NCI-H460 (cell line): ENCODE data around the gene SLC8B1. TPM values are rescaled to one million over a fixed set of nuclear protein-coding genes. Genes with fewer than 3 reads are reported as not detected.

Experiments
- DNase-seq: peaks from one replicate; pipeline ENCODE4 v3.0.0-alpha.2; 2016; ENCODE audit warnings: low read depth; ENCODE audit errors: extremely low read depth
- small RNA-seq, 2 experiments: library from RNA; depleted of rRNA; stranded (forward); fragments of <200 nt; gene quantifications; one replicate each; pipeline ENCODE3, GENCODE V24; 2014
- total RNA-seq: library from RNA; depleted of rRNA; stranded (reverse); fragments of >200 nt; shearing (Covaris generic); gene quantifications from 2 replicates; pipeline ENCODE4 v1.2.3, GENCODE V29; 2014; rRNA removed

SLC8B1 gene
- total RNA-seq, 1 experiment from 2014 or later: 5.4 TPM

GRCh38 chr12:113250045-113250444 lies 84.9 kb downstream of the SLC8B1 start:
- DNase-seq: no peak

- DNase-seq: no peak
Measured at GRCh38 chr12:113249546-113249945, 85.4 kb downstream of the SLC8B1 start.

GRCh38 chr12:113248842-113249435 lies 86.0 kb downstream of the SLC8B1 start:
- DNase-seq: no peak

Small RNAs within 50 kb of the gene (small RNA-seq; reads per million reads assigned to genes)
- 0.02 to 0.06 reads per million in 2 experiments for gene MIR6762

Other genes with a start within 250 kb of the SLC8B1 start
- 2.3 and 2.6 TPM in 2 replicates for gene RASAL1, start 199.3 kb downstream of the SLC8B1 start, total RNA-seq
- gene CFAP73, start 185.4 kb downstream of the SLC8B1 start, total RNA-seq: 0.20 and 0.97 TPM in 2 replicates
- 54.5 and 61.9 TPM in 2 replicates for gene DDX54, start 149.6 kb downstream of the SLC8B1 start, total RNA-seq
- gene RITA1, start 149.4 kb downstream of the SLC8B1 start, total RNA-seq: 22.3 and 25.9 TPM in 2 replicates
- 11.3 and 11.4 TPM in 2 replicates for gene TPCN1, start 113.6 kb downstream of the SLC8B1 start, total RNA-seq
- 13.0 and 16.8 TPM in 2 replicates for gene PLBD2, start 23.5 kb upstream of the SLC8B1 start, total RNA-seq
- gene SDS, start 68.8 kb upstream of the SLC8B1 start, total RNA-seq: 0.30 TPM in 1 of 2 replicates, not detected in the other
- gene SDSL, start 87.3 kb upstream of the SLC8B1 start, total RNA-seq: 1.8 and 2.5 TPM in 2 replicates
- gene LHX5, start 136.8 kb upstream of the SLC8B1 start, total RNA-seq: 0.22 and 0.40 TPM in 2 replicates